ENCODE data around the gene KDM4E. TPM values are rescaled to one million over a fixed set of nuclear protein-coding genes. Genes with fewer than 3 reads are reported as not detected.

Gene KDM4E
- total RNA-seq, 1 donor from 2014 or later: not detected

DNA sequence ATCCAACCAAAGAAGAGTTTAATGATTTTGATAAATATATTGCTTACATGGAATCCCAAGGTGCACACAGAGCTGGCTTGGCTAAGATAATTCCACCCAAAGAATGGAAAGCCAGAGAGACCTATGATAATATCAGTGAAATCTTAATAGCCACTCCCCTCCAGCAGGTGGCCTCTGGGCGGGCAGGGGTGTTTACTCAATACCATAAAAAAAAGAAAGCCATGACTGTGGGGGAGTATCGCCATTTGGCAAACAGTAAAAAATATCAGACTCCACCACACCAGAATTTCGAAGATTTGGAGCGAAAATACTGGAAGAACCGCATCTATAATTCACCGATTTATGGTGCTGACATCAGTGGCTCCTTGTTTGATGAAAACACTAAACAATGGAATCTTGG, 27.6 kb upstream of the KDM4E start:
- ATAC-seq (ENCODE audit: low read depth): no peak
- H3K4me1 Mint-ChIP-seq: no peaks in the 10 kb centered on the region
- TF ChIP-seq, protein P1, sequence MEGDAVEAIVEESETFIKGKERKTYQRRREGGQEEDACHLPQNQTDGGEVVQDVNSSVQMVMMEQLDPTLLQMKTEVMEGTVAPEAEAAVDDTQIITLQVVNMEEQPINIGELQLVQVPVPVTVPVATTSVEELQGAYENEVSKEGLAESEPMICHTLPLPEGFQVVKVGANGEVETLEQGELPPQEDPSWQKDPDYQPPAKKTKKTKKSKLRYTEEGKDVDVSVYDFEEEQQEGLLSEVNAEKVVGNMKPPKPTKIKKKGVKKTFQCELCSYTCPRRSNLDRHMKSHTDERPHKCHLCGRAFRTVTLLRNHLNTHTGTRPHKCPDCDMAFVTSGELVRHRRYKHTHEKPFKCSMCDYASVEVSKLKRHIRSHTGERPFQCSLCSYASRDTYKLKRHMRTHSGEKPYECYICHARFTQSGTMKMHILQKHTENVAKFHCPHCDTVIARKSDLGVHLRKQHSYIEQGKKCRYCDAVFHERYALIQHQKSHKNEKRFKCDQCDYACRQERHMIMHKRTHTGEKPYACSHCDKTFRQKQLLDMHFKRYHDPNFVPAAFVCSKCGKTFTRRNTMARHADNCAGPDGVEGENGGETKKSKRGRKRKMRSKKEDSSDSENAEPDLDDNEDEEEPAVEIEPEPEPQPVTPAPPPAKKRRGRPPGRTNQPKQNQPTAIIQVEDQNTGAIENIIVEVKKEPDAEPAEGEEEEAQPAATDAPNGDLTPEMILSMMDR (IDR thresholded peaks at IDR 0.05): no peak

DNA sequence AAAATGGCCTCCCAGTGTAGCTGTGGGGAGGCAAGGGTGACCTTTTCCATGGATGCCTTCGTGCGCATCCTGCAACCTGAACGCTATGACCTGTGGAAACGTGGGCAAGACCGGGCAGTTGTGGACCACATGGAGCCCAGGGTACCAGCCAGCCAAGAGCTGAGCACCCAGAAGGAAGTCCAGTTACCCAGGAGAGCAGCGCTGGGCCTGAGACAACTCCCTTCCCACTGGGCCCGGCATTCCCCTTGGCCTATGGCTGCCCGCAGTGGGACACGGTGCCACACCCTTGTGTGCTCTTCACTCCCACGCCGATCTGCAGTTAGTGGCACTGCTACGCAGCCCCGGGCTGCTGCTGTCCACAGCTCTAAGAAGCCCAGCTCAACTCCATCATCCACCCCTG, 26.8 kb upstream of the KDM4E start:
- DNase-seq (no peak), ATAC-seq (ENCODE audit: low read depth) (no peak)
- Mint-ChIP-seq H3K4me3 (no peak overlapping the region), H3K9me3 (no peaks in the 10 kb centered on the region), H3K36me3 (ENCODE audit: low read depth) (no peaks in the 10 kb centered on the region), H3K27ac (no peak overlapping the region), H3K4me1 (no peaks in the 10 kb centered on the region), H3K27me3 (peaks cover 3% of the 10 kb centered on the region)
- ChIA-PET CTCF (no interaction called here), POLR2A (no interaction called here)
- TF ChIP-seq, protein P1 (IDR thresholded peaks at IDR 0.05): no peak
- intact Hi-C loops (cut with micrococcal nuclease): no loop called here

More for the DNA sequence above, 27.6 kb upstream of the KDM4E start:
- CTCF ChIA-PET: no interaction called here
- H3K9me3 Mint-ChIP-seq: no peaks in the 10 kb centered on the region
- H3K27ac Mint-ChIP-seq: no peak overlapping the region
- POLR2A ChIA-PET: no interaction called here
- no peak for DNase-seq
- H3K36me3 Mint-ChIP-seq (ENCODE audit: low read depth): no peaks in the 10 kb centered on the region
- peaks cover 3% of the 10 kb centered on the region for H3K27me3 Mint-ChIP-seq
- no peak overlapping the region for H3K4me3 Mint-ChIP-seq
- intact Hi-C loops (cut with micrococcal nuclease): no loop called here

DNA sequence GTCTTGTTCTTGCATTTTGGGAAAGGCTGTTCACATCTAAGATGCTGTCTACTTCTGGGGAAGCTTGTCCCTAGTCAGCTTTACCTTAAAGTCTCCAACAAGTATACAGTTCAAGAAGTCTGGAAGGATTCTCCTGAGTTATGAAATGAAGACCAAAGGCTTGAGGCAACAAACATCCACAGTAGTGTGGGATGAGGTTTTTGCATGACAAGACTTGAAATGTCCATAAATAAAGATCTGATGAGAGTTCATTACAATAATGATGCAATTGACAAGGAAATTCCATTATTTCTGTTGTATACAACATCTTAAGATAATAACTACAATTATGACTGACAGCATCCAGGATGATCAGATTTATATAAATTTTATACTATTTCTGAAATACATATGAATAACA, 21.3 kb upstream of the KDM4E start:
- CTCF ChIA-PET: no interaction called here
- TF ChIP-seq, protein P1 (IDR thresholded peaks at IDR 0.05): no peak

DNA sequence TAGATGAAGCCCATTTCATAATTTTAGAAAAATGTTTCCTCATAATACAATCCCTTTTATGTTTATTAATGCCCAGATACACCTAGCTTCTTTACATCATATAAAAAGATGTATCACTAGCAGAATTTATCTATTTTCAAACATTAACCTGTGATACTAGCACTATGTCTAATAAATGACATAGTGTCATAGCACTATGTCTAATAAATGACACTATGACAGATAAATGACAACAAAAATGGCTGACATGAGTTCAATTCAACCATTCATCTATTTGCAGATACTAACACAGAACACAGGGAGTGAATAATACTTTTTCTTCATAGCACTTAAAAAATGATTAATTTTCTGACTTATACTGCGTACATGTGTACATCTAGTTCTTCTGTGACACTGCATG, 19.4 kb upstream of the KDM4E start:
- intact Hi-C loops (cut with micrococcal nuclease): no loop called here
- no peaks in the 10 kb centered on the region for H3K36me3 Mint-ChIP-seq (ENCODE audit: low read depth)
- ChIA-PET POLR2A (no interaction called here), CTCF (no interaction called here)
- no peak overlapping the region for H3K4me3 Mint-ChIP-seq
- ATAC-seq (ENCODE audit: low read depth): no peak
- H3K9me3 Mint-ChIP-seq: no peaks in the 10 kb centered on the region
- TF ChIP-seq, protein P1 (IDR thresholded peaks at IDR 0.05): no peak
- H3K27ac Mint-ChIP-seq: no peak overlapping the region
- peaks cover 13% of the 10 kb centered on the region for H3K27me3 Mint-ChIP-seq
- no peak for DNase-seq
- no peaks in the 10 kb centered on the region for H3K4me1 Mint-ChIP-seq

More for the DNA sequence above, 21.3 kb upstream of the KDM4E start:
- Mint-ChIP-seq H3K27me3 (peaks cover 11% of the 10 kb centered on the region), H3K4me1 (no peaks in the 10 kb centered on the region), H3K4me3 (no peak overlapping the region), H3K27ac (no peak overlapping the region), H3K9me3 (no peaks in the 10 kb centered on the region), H3K36me3 (ENCODE audit: low read depth) (no peaks in the 10 kb centered on the region)
- no peak for DNase-seq
- intact Hi-C loops (cut with micrococcal nuclease): no loop called here
- POLR2A ChIA-PET: no interaction called here
- no peak for ATAC-seq (ENCODE audit: low read depth)

DNA sequence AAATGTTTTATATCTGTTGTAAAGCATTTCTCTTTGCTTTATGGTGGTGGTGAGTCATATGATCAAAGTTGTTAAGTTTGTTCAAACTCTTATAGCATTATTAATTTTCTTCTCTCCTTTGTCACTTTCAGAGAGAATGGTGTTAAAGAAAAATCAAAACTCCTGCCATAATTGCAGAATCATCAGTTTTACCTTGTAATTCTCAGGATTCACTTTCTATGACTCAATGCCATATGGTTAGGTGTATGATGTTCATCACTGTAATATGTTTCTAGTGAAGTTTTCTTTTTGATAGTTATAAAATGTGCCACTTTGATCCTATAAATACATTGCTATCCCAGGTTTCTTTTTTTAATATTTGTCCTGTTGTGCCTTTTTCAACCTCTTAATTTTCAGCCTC, 13.7 kb upstream of the KDM4E start:
- intact Hi-C loops (cut with micrococcal nuclease): no loop called here
- TF ChIP-seq, protein P1 (IDR thresholded peaks at IDR 0.05): no peak
- POLR2A ChIA-PET: no interaction called here
- Mint-ChIP-seq H3K9me3 (no peaks in the 10 kb centered on the region), H3K27ac (no peak overlapping the region), H3K36me3 (ENCODE audit: low read depth) (no peaks in the 10 kb centered on the region), H3K4me3 (no peak overlapping the region), H3K4me1 (no peaks in the 10 kb centered on the region), H3K27me3 (peaks cover 14% of the 10 kb centered on the region)
- DNase-seq: no peak
- ATAC-seq (ENCODE audit: low read depth): no peak
- CTCF ChIA-PET: no interaction called here

Data from activated B cell treated with CpG ODN at 0.5 μM for 24 hours (primary cell).